Thoracic aorta (tissue), 2 donors: Measurements from ENCODE around the gene KIF7. TPM values are rescaled to one million over a fixed set of nuclear protein-coding genes. Genes with fewer than 3 reads are reported as not detected.
"Not testable (repeated sequence)": the region's sequence is repeated elsewhere in the genome, so short reads cannot be mapped to it uniquely, and the experiment has no call there.

ENCODE experiments used
- ATAC-seq: fragments of 150-250 bp; one replicate; pipeline ENCODE4 v1.8.0; 2017; ENCODE audit warnings: low read depth; ENCODE audit not compliant: insufficient number of reproducible peaks, low FRiP score
- DNase-seq: peaks from one replicate; pipeline ENCODE4 v3.0.0-alpha.2; 2020; ENCODE audit warnings: low spot score
- H3K27ac ChIP-seq, 2 donors: fragments of 200-600 bp; sonication (generic); 1 replicate in 1 of 2; 2 replicates in 1 of 2; pipeline ENCODE4 v1.5.1; 2016; ENCODE audit warnings: mild to moderate bottlenecking in 2 of 2, moderate library complexity in 2 of 2
- H3K27me3 ChIP-seq: fragments of 200-600 bp; sonication (generic); replicated peaks from 2 replicates; pipeline ENCODE4 v1.6.0; 2016; ENCODE audit warnings: mild to moderate bottlenecking; ENCODE audit not compliant: insufficient read depth
- H3K36me3 ChIP-seq: fragments of 200-600 bp; sonication (generic); one replicate; pipeline ENCODE4 v1.5.1; 2016
- H3K4me1 ChIP-seq, 2 donors: fragments of 200-600 bp; sonication (generic); 1 replicate in 1 of 2; 2 replicates in 1 of 2; pipeline versions ENCODE4 v1.5.1 to v1.6.0; 2016; ENCODE audit warnings: low read depth in 2 of 2, mild to moderate bottlenecking in 1 of 2; ENCODE audit not compliant: control insufficient read depth in 1 of 2
- H3K4me3 ChIP-seq: fragments of 200-600 bp; sonication (generic); 2 replicates; pipeline ENCODE4 v1.5.1; 2016; ENCODE audit warnings: mild to moderate bottlenecking
- H3K9me3 ChIP-seq: fragments of 200-600 bp; sonication (generic); 2 replicates; pipeline ENCODE4 v1.5.1; 2016
- total RNA-seq, 2 donors: library from RNA; depleted of rRNA; stranded (reverse); fragments of >200 nt; gene quantifications; one replicate each; pipeline versions ENCODE4 v1.1.0 to v1.2.3, GENCODE V29; 2016
- TF ChIP-seq, protein P1 (sequence below): fragments of 200-600 bp; sonication (generic); IDR thresholded peaks from one replicate; pipeline ENCODE4 v1.5.1; 2019; ENCODE audit warnings: antibody characterized with exemption

Gene KIF7
- total RNA-seq, 2 donors from 2014 or later = 26.4 to 28.4 TPM

- TF ChIP-seq, protein P1, sequence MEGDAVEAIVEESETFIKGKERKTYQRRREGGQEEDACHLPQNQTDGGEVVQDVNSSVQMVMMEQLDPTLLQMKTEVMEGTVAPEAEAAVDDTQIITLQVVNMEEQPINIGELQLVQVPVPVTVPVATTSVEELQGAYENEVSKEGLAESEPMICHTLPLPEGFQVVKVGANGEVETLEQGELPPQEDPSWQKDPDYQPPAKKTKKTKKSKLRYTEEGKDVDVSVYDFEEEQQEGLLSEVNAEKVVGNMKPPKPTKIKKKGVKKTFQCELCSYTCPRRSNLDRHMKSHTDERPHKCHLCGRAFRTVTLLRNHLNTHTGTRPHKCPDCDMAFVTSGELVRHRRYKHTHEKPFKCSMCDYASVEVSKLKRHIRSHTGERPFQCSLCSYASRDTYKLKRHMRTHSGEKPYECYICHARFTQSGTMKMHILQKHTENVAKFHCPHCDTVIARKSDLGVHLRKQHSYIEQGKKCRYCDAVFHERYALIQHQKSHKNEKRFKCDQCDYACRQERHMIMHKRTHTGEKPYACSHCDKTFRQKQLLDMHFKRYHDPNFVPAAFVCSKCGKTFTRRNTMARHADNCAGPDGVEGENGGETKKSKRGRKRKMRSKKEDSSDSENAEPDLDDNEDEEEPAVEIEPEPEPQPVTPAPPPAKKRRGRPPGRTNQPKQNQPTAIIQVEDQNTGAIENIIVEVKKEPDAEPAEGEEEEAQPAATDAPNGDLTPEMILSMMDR = no peak
- ATAC-seq (peak; percentile 66), DNase-seq (peak; percentile 15)
- H3K27me3 ChIP-seq = no peaks in the 10 kb centered on the region
- H3K36me3 ChIP-seq = no peaks in the 10 kb centered on the region
- peak within 1 kb of the TSS; percentile 25 to 58 for H3K27ac ChIP-seq
- H3K4me3 ChIP-seq = peak within 1 kb of the TSS; percentile 89
- no peaks in the 10 kb centered on the region for H3K9me3 ChIP-seq
- peaks cover 15 to 40% of the 10 kb centered on the region in 2 donors for H3K4me1 ChIP-seq
Measured at GRCh38 chr15:89690276-89691218, 35.3 kb upstream of the KIF7 start, which contains the start of the genes PEX11A and WDR93. TSS of gene PEX11A (minus strand) at chr15:89690754. CDS start at chr15:89690632, 122 bp downstream. TSS of gene WDR93 (plus strand) at chr15:89690811. CDS start at chr15:89701747, 10,936 bp downstream.

DNA sequence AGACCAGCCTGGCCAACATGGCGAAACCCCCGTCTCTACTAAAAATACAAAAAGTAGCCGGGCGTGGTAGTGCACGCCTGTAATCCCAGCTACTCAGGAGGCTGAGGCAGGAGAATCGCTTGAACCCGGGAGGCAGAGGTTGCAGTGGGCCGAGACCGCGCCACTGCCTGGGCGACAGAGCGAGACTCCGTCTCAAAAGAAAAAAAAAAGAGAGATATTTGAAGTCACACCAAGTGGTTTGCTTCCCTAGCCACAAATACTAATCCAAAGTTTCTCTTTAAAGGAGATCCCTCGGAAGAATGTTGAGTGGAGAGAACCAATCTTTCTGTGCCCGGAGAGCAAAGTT is 34.6 kb upstream of the KIF7 start:
- peak overlapping the region in 1 of 2 donors; percentile 58 for H3K27ac ChIP-seq
- H3K27me3 ChIP-seq, H3K9me3 ChIP-seq, DNase-seq, H3K36me3 ChIP-seq: not testable (repeated sequence)
- H3K4me3 ChIP-seq = peak overlapping the region; percentile 89
- peaks cover 15 to 43% of the 10 kb centered on the region in 2 donors for H3K4me1 ChIP-seq
- peak; percentile 32 for ATAC-seq

DNA sequence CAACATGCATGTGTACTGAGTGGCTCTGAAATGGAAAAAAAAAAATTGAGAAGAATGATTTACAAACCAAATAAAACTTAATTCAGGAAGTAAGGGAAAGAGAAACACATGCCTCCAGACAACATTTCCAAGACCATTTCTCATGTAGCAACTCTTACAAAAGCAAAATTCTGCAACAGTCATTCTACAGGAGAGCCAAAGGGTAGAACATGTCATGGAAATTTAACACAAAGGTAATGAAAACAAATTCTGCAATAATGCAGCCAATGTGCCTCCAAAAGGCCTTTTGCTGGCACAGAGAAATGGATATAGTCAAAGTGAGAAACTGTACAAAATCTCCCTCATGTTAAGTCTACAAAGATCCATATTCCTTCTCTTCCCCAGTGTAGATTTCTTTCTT is 31.3 kb upstream of the KIF7 start:
- Histone ChIP-seq H3K4me1 (peaks cover 19 to 51% of the 10 kb centered on the region in 2 donors), H3K4me3 (no peak overlapping the region), H3K27ac (peak overlapping the region; percentile 65 to 80), H3K36me3 (peaks cover 17% of the 10 kb centered on the region), H3K9me3 (no peaks in the 10 kb centered on the region), H3K27me3 (no peaks in the 10 kb centered on the region)
- TF ChIP-seq, protein P1 = no peak
- no peak for ATAC-seq
- DNase-seq = no peak

DNA sequence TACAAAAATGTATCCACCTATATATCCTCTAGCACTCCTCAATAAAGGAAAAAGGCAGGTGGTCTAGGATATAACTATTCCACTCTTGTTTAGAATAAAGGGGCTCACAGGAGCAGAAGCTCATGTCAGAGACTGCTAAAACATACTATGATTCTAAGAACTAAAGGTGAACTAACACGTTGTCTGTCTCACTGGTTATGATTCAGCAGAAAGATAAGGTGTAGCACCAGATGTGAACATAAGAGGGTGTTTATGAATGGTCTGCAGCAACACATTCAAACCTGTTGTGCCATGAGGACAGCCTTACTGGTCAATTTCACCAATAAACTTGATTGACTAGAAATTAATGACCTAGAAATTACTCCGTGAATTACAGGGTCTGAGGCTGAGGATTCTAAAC is 30.7 kb upstream of the KIF7 start:
- Histone ChIP-seq H3K36me3 (peaks cover 17% of the 10 kb centered on the region), H3K4me3 (no peak overlapping the region), H3K9me3 (no peaks in the 10 kb centered on the region), H3K27me3 (no peaks in the 10 kb centered on the region), H3K4me1 (peaks cover 23 to 55% of the 10 kb centered on the region in 2 donors), H3K27ac (peak overlapping the region; percentile 58 to 65)
- TF ChIP-seq, protein P1 = no peak
- no peak for DNase-seq
- ATAC-seq = no peak

DNA sequence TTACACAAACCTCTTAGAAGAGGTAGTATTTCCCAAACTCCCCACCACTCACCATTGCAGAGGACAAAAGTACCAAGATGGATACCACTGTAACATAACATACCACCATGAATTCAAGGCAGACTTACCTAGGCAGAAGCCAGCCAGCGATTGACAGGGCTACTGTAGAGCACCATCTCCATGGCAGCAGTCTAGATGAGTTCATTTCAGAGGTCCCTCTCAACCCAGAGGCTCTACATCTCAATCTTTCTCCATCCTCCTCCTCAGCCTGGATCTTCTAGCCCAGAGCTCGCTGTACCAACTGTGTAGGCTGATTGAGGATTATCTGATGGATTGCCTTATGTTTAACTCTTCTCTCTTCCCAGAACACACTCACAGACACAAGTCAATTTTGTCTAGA is 25.9 kb upstream of the KIF7 start:
- peak overlapping the region; percentile 40 to 48 for H3K27ac ChIP-seq
- no peak for ATAC-seq

More for the DNA sequence above, 25.9 kb upstream of the KIF7 start:
- DNase-seq = no peak
- Histone ChIP-seq H3K27me3 (no peaks in the 10 kb centered on the region), H3K36me3 (peaks cover 17% of the 10 kb centered on the region), H3K4me3 (no peak overlapping the region), H3K4me1 (peaks cover 21 to 43% of the 10 kb centered on the region in 2 donors), H3K9me3 (no peaks in the 10 kb centered on the region)
- TF ChIP-seq, protein P1 = no peak
